Measurements from ENCODE around the gene IKZF1.
A peak's percentile ranks its signal among the peaks of the same experiment; 100 is the strongest.

The IKZF1 gene

DNA sequence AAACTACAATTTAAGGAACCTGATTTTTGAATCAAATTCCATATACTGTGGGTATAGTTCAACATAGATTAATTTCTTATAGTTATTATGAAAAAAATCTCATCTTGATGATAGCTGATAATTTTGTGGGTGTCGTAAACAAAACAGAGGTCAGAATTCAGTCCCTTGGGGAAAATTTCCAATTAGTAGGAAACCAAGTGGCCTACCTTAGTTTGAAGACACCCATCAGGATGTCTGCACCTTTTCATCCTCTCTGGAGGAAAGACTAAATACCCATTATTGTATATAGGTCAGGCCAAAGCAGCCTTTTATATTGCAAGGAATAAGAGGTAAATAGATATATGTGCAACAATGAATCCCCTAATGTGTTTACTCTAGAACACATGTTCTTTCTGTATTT lies 6.4 kb downstream of the IKZF1 start:
- no peak for DNase-seq (ENCODE audit: extremely low spot score)
- CTCF ChIA-PET: interaction anchor here (0.8 to 10.1 kb wide), 13 partner anchors 12 to 107 kb away, joined by 3 to 95 read pairs (median 5); no protein-coding TSS in a partner anchor
- no peak for TF ChIP-seq CTCF (IDR thresholded peaks at IDR 0.05; ENCODE audit: control extremely low read depth, extremely low read depth, low read depth, missing control alignments)
- POLR2A ChIA-PET: interaction anchor here (0.6 kb wide), 1 partner anchor 29 kb away, joined by 3 read pairs; no protein-coding TSS in a partner anchor

DNA sequence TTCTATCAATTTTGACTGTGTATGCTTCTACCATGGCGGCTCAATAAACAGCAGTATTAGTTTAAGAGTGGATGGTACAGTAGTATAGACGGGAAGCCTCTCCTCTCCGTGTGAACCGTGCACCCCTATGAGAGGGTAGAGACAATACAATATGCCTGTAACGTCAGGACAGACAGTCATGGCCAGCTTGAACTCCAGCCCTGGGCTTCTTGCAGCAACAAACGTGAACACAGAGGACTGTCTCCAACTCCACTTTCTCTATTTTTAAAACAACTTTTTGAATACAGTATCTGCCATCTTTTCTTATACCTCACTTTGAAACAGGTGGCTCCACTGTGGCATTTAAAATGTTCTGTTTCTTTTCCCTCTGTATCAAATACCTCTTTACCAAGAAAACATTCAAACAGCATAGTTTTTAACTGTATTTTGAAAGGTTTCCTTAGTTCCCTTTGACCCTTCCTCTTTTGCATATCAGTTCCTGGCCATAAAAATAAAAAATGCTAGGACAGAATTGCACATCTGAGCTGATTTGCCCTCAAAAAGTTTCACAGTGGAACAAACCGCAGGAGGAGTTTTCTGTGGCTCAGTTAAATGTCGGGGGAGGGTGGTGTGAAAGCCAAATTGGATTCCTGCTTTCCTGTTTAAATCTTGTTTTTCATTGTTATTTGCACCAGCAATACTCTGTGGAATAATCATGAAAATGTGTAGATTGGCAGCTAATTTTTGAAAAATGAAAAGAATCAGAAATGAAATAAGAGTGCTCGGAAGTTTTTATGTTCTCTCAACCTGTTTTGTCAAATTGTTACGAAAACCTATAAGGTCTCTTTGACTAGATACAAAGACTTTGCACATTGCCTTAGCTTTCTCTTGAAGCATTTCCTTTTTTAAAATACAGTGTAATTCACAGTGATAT lies 8.0 kb downstream of the IKZF1 start:
- CTCF ChIA-PET: interaction anchor here (0.7 to 10.1 kb wide), 13 partner anchors 10 to 108 kb away, joined by 3 to 95 read pairs (median 5); no protein-coding TSS in a partner anchor
- no peak for TF ChIP-seq CTCF (IDR thresholded peaks at IDR 0.05; ENCODE audit: control extremely low read depth, extremely low read depth, low read depth, missing control alignments)
- DNase-seq (ENCODE audit: extremely low spot score): no peak

GRCh38 chr7:50314836-50315592 lies 10.5 kb downstream of the IKZF1 start:
- ChIA-PET CTCF (interaction anchor here (1.0 to 10.1 kb wide), 10 partner anchors 8 to 103 kb away, joined by 3 to 95 read pairs (median 4); no protein-coding TSS in a partner anchor), POLR2A (interaction anchor here (0.6 kb wide), 1 partner anchor 42 kb away, joined by 3 read pairs; no protein-coding TSS in a partner anchor)
- no peak for TF ChIP-seq CTCF (IDR thresholded peaks at IDR 0.05; ENCODE audit: control extremely low read depth, extremely low read depth, low read depth, missing control alignments)
- no peak for DNase-seq (ENCODE audit: extremely low spot score)

More for the DNA sequence above, 8.0 kb downstream of the IKZF1 start:
- POLR2A ChIA-PET: interaction anchor here (0.9 kb wide), 1 partner anchor 16 kb away, joined by 5 read pairs; no protein-coding TSS in a partner anchor

DNA sequence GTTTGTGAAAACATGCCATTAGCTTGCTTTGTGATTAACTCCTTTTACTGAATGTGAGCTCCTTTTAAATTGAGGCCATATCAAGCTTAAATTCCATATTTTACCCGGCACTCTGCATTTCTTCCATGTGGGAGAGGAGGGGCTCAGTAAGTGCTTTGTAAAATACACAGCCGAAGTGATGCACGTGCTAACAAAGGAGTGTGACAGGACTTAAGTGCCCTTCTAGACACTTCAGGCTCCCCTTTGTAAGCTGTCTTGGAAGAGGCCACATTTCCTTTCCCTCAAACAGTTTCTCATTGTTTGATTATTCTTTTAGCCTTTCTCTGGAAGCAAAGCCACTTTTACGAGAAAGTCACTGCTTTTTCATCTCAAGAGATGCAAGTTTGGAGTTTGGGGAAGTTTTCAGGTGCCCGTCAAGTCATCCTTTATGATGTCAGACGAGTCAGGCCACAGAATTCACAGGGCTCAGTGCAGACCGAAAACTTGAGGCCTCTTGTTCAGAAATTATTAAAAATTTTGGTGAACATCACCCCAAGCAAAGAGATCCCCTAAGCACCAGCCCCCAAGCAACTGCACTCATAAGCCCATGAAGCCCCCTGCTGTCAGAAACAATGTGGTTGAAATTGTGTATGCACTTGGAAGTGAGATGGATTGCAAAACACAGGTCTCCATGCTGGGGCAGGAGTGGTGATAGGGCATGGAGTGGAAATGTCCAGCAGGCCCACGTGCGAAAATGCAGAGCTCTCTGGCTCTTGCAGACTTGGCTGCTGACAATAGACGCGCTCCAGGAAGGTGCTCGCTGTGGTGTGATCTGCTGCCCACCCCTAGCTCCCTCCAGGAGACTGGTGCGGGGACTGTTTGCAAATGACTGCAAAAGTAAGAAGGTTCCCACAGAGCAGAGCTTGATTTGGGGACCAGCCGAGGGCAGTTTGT lies 11.5 kb downstream of the IKZF1 start:
- CTCF ChIA-PET: interaction anchor here (1.0 to 10.1 kb wide), 7 partner anchors 11 to 111 kb away, joined by 3 to 95 read pairs (median 3); no protein-coding TSS in a partner anchor
- no peak for TF ChIP-seq CTCF (IDR thresholded peaks at IDR 0.05; ENCODE audit: control extremely low read depth, extremely low read depth, low read depth, missing control alignments)
- POLR2A ChIA-PET: interaction anchor here (0.6 kb wide), 1 partner anchor 43 kb away, joined by 3 read pairs; no protein-coding TSS in a partner anchor
- DNase-seq (ENCODE audit: extremely low spot score): no peak

DNA sequence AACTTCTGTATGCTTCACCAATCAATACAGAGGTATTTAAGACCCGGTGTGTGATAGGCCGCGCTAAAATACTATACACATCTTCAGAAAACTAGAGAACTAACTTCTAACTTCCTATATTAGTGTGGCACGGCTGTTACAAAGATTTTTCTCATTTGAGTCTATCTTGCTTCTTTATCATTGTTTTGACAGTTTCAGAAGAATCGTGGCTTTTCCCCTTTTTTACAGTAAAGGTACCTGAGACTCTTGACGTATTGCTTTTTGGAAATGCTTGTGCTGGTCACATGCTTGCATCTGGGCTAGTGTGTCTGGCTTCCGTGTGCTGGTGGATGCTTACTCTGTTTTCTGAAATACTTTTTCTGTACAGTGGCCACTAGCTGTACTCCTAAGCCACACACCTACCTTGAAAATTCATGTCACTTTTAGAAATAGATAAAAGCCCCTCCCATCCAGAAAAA lies 12.7 kb downstream of the IKZF1 start:
- TF ChIP-seq CTCF (IDR thresholded peaks at IDR 0.05; ENCODE audit: control extremely low read depth, extremely low read depth, low read depth, missing control alignments): no peak
- POLR2A ChIA-PET: no interaction called here
- peak; percentile 56 for DNase-seq (ENCODE audit: extremely low spot score)
- CTCF ChIA-PET: interaction anchor here (0.8 to 5.3 kb wide), 8 partner anchors 9 to 112 kb away, joined by 3 to 28 read pairs (median 4); no protein-coding TSS in a partner anchor
